Measurements from ENCODE around the gene SLC9A9.

SLC9A9 gene

GRCh38 chr3:143287403-143287802, 560.9 kb downstream of the SLC9A9 start:
- DNase-seq (ENCODE audit: low read depth in 1 of 2, low spot score in 1 of 2): no peak
- H3K27me3 ChIP-seq (ENCODE audit: insufficient read depth, poor library complexity, severe bottlenecking): peaks cover 4% of the 10 kb centered on the region
- TF ChIP-seq CTCF (IDR thresholded peaks at IDR 0.05; ENCODE audit: insufficient read depth, low read length): no peak
- TF ChIP-seq POLR2AphosphoS5 (IDR thresholded peaks at IDR 0.05; ENCODE audit: low read depth): no peak
- no peak for TF ChIP-seq REST (IDR thresholded peaks at IDR 0.05; ENCODE audit: insufficient replicate concordance, low read depth)
- no peak for TF ChIP-seq SPI1 (IDR thresholded peaks at IDR 0.05; ENCODE audit: borderline replicate concordance, low read depth)
- no peak for TF ChIP-seq GABPA (IDR thresholded peaks at IDR 0.05; ENCODE audit: low read depth)
- H3K27ac ChIP-seq (replicated peaks): no peak overlapping the region
- H3K4me3 ChIP-seq (replicated peaks; ENCODE audit: insufficient read depth, low read length): no peak overlapping the region

GRCh38 chr3:143286392-143287010, 561.8 kb downstream of the SLC9A9 start:
- DNase-seq (ENCODE audit: low read depth in 1 of 2, low spot score in 1 of 2): no peak
- Histone ChIP-seq H3K27ac (replicated peaks) (no peak overlapping the region), H3K4me3 (replicated peaks; ENCODE audit: insufficient read depth, low read length) (no peak overlapping the region), H3K27me3 (ENCODE audit: insufficient read depth, poor library complexity, severe bottlenecking) (peaks cover 4% of the 10 kb centered on the region)
- no peak for TF ChIP-seq GABPA (IDR thresholded peaks at IDR 0.05; ENCODE audit: low read depth)
- no peak for TF ChIP-seq CTCF (IDR thresholded peaks at IDR 0.05; ENCODE audit: insufficient read depth, low read length)
- TF ChIP-seq REST (IDR thresholded peaks at IDR 0.05; ENCODE audit: insufficient replicate concordance, low read depth): no peak
- TF ChIP-seq POLR2AphosphoS5 (IDR thresholded peaks at IDR 0.05; ENCODE audit: low read depth): no peak
- no peak for TF ChIP-seq SPI1 (IDR thresholded peaks at IDR 0.05; ENCODE audit: borderline replicate concordance, low read depth)

- DNase-seq (ENCODE audit: low read depth in 1 of 2, low spot score in 1 of 2): no peak
- no peak overlapping the region for H3K27ac ChIP-seq (replicated peaks)
Observed at GRCh38 chr3:143283432-143284128, 564.7 kb downstream of the SLC9A9 start.

More at GRCh38 chr3:143283432-143284128, 564.7 kb downstream of the SLC9A9 start:
- TF ChIP-seq POLR2AphosphoS5 (IDR thresholded peaks at IDR 0.05; ENCODE audit: low read depth) (no peak), SPI1 (IDR thresholded peaks at IDR 0.05; ENCODE audit: borderline replicate concordance, low read depth) (no peak), CTCF (IDR thresholded peaks at IDR 0.05; ENCODE audit: insufficient read depth, low read length) (no peak), REST (IDR thresholded peaks at IDR 0.05; ENCODE audit: insufficient replicate concordance, low read depth) (no peak), GABPA (IDR thresholded peaks at IDR 0.05; ENCODE audit: low read depth) (no peak)
- Histone ChIP-seq H3K27me3 (ENCODE audit: insufficient read depth, poor library complexity, severe bottlenecking) (peaks cover 3% of the 10 kb centered on the region), H3K4me3 (replicated peaks; ENCODE audit: insufficient read depth, low read length) (no peak overlapping the region)

Measured in HL-60 (cell line).